ENCODE data around the gene SNX24.

- TF ChIP-seq CTCF (IDR thresholded peaks at IDR 0.05; ENCODE audit: insufficient read depth, low read length, poor library complexity, severe bottlenecking) (no peak), EZH2phosphoT487 (conservative IDR thresholded peaks at IDR 0.05; ENCODE audit: low read length) (no peak)
These were observed 182.8 kb downstream of the SNX24 start for GRCh38 chr5:123028222-123028621.

All from SU-DHL-6 (cell line).